ENCODE results near the gene COL6A5.

DNA sequence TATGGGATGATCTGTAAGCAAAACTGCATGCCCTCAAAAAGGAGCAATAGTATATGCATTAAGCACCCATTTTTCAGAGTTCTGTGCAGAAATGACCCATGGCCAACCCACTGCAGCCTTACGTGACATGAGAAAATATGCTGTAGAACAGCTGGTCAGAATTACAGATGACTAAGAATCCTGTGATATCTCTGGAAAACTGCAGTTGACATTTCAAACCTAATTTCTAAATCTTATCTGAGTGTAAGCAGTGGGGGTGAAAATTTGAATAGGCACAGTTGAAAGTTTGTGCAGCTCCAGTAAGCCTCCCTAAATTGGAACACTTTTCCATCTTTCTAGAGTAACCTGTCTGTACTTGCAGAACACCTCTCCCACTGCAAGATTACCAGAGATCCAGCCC, 142.8 kb downstream of the COL6A5 start:
- TF ChIP-seq, protein P1, sequence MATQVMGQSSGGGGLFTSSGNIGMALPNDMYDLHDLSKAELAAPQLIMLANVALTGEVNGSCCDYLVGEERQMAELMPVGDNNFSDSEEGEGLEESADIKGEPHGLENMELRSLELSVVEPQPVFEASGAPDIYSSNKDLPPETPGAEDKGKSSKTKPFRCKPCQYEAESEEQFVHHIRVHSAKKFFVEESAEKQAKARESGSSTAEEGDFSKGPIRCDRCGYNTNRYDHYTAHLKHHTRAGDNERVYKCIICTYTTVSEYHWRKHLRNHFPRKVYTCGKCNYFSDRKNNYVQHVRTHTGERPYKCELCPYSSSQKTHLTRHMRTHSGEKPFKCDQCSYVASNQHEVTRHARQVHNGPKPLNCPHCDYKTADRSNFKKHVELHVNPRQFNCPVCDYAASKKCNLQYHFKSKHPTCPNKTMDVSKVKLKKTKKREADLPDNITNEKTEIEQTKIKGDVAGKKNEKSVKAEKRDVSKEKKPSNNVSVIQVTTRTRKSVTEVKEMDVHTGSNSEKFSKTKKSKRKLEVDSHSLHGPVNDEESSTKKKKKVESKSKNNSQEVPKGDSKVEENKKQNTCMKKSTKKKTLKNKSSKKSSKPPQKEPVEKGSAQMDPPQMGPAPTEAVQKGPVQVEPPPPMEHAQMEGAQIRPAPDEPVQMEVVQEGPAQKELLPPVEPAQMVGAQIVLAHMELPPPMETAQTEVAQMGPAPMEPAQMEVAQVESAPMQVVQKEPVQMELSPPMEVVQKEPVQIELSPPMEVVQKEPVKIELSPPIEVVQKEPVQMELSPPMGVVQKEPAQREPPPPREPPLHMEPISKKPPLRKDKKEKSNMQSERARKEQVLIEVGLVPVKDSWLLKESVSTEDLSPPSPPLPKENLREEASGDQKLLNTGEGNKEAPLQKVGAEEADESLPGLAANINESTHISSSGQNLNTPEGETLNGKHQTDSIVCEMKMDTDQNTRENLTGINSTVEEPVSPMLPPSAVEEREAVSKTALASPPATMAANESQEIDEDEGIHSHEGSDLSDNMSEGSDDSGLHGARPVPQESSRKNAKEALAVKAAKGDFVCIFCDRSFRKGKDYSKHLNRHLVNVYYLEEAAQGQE (IDR thresholded peaks at IDR 0.05; ENCODE audit: unreplicated experiment), result no peak
- TF ChIP-seq CREB1 (CRISPR knock-in tag; IDR thresholded peaks at IDR 0.05; ENCODE audit: low read depth) (no peak), JUNB (IDR thresholded peaks at IDR 0.05; ENCODE audit: unreplicated experiment) (no peak), ETS1 (IDR thresholded peaks at IDR 0.05) (no peak)
- TF ChIP-seq, protein P2, sequence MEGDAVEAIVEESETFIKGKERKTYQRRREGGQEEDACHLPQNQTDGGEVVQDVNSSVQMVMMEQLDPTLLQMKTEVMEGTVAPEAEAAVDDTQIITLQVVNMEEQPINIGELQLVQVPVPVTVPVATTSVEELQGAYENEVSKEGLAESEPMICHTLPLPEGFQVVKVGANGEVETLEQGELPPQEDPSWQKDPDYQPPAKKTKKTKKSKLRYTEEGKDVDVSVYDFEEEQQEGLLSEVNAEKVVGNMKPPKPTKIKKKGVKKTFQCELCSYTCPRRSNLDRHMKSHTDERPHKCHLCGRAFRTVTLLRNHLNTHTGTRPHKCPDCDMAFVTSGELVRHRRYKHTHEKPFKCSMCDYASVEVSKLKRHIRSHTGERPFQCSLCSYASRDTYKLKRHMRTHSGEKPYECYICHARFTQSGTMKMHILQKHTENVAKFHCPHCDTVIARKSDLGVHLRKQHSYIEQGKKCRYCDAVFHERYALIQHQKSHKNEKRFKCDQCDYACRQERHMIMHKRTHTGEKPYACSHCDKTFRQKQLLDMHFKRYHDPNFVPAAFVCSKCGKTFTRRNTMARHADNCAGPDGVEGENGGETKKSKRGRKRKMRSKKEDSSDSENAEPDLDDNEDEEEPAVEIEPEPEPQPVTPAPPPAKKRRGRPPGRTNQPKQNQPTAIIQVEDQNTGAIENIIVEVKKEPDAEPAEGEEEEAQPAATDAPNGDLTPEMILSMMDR (conservative IDR thresholded peaks at IDR 0.05; ENCODE audit: low read depth in 2 of 2), result no peak
